OCI-LY1 (cell line): ENCODE results near the gene PRR33.
A peak's percentile ranks its signal among the peaks of the same experiment; 100 is the strongest.

ENCODE experiments used
- H2AFZ ChIP-seq: fragments of 200-600 bp; sonication (generic), shearing (Covaris generic); 2 replicates; pipeline ENCODE4 v1.6.0; 2014; ENCODE audit warnings: antibody characterized with exemption, mild to moderate bottlenecking, low read length
- H3F3A ChIP-seq: fragments of 200-600 bp; sonication (generic), shearing (Covaris generic); 2 replicates; pipeline ENCODE4 v1.6.0; 2014; ENCODE audit warnings: mild to moderate bottlenecking, antibody characterized with exemption, low read length, moderate library complexity; ENCODE audit not compliant: insufficient read depth
- H3K27ac ChIP-seq: fragments of 200-600 bp; sonication (generic); 2 replicates; pipeline ENCODE4 v1.5.1; 2014; ENCODE audit warnings: low read length, mixed run types, mild to moderate bottlenecking, low read depth; ENCODE audit not compliant: poor library complexity, severe bottlenecking
- H3K27me3 ChIP-seq: fragments of 200-600 bp; sonication (generic); 2 replicates; pipeline ENCODE4 v1.6.0; 2014; ENCODE audit warnings: antibody characterized with exemption, mild to moderate bottlenecking, low read length, moderate library complexity; ENCODE audit not compliant: insufficient read depth
- H3K36me3 ChIP-seq: fragments of 200-600 bp; sonication (generic); 2 replicates; pipeline ENCODE4 v1.6.1; 2014; ENCODE audit warnings: mild to moderate bottlenecking, antibody characterized with exemption, low read length, moderate library complexity, mixed read lengths; ENCODE audit not compliant: insufficient read depth
- H3K4me1 ChIP-seq: fragments of 200-600 bp; sonication (generic); 2 replicates; pipeline ENCODE4 v1.5.1; 2014; ENCODE audit warnings: mild to moderate bottlenecking, low read length, moderate library complexity; ENCODE audit not compliant: insufficient read depth, severe bottlenecking
- H3K4me2 ChIP-seq: fragments of 200-600 bp; sonication (generic), shearing (Covaris generic); 2 replicates; pipeline ENCODE4 v1.6.1; 2014; ENCODE audit warnings: low read length
- H3K4me3 ChIP-seq: fragments of 200-600 bp; sonication (generic); 2 replicates; pipeline ENCODE4 v1.5.1; 2014; ENCODE audit warnings: low read length, low read depth, mild to moderate bottlenecking, mixed read lengths; ENCODE audit not compliant: poor library complexity, severe bottlenecking
- H3K79me2 ChIP-seq: fragments of 200-600 bp; shearing (Covaris generic); 2 replicates; pipeline ENCODE4 v1.6.1; 2016; ENCODE audit warnings: mixed run types, low read length, mixed read lengths; ENCODE audit not compliant: insufficient read depth
- H3K9ac ChIP-seq: fragments of 200-600 bp; sonication (generic), shearing (Covaris generic); 2 replicates; pipeline ENCODE4 v1.6.1; 2014; ENCODE audit warnings: mild to moderate bottlenecking, low read length, mixed read lengths
- H3K9me2 ChIP-seq: fragments of 200-600 bp; sonication (generic), shearing (Covaris generic); 2 replicates; pipeline ENCODE4 v1.6.1; 2014; ENCODE audit warnings: low read depth, mild to moderate bottlenecking, low read length, mixed read lengths
- H3K9me3 ChIP-seq: fragments of 200-600 bp; shearing (Covaris generic); 2 replicates; pipeline ENCODE4 v1.6.1; 2014; ENCODE audit warnings: low read length, mixed read lengths
- H4K20me1 ChIP-seq: fragments of 200-600 bp; sonication (generic), shearing (Covaris generic); 2 replicates; pipeline ENCODE4 v1.6.0; 2016; ENCODE audit warnings: mild to moderate bottlenecking, low read length; ENCODE audit not compliant: insufficient read depth
- EZH2 ChIP-seq: fragments of 200-600 bp; sonication (generic), shearing (Covaris generic); IDR thresholded peaks from 2 replicates; pipeline ENCODE4 v1.8.0; 2017; ENCODE audit warnings: borderline replicate concordance, mixed run types, mild to moderate bottlenecking, antibody characterized with exemption, low read length, moderate library complexity, mixed read lengths
- TF ChIP-seq, protein P1 (sequence below): fragments of 200-600 bp; sonication (generic), shearing (Covaris generic); IDR thresholded peaks from 2 replicates; pipeline ENCODE4 v1.5.1; 2017; ENCODE audit warnings: mild to moderate bottlenecking, antibody characterized with exemption, low read length, moderate library complexity, mixed read lengths

The PRR33 gene

DNA sequence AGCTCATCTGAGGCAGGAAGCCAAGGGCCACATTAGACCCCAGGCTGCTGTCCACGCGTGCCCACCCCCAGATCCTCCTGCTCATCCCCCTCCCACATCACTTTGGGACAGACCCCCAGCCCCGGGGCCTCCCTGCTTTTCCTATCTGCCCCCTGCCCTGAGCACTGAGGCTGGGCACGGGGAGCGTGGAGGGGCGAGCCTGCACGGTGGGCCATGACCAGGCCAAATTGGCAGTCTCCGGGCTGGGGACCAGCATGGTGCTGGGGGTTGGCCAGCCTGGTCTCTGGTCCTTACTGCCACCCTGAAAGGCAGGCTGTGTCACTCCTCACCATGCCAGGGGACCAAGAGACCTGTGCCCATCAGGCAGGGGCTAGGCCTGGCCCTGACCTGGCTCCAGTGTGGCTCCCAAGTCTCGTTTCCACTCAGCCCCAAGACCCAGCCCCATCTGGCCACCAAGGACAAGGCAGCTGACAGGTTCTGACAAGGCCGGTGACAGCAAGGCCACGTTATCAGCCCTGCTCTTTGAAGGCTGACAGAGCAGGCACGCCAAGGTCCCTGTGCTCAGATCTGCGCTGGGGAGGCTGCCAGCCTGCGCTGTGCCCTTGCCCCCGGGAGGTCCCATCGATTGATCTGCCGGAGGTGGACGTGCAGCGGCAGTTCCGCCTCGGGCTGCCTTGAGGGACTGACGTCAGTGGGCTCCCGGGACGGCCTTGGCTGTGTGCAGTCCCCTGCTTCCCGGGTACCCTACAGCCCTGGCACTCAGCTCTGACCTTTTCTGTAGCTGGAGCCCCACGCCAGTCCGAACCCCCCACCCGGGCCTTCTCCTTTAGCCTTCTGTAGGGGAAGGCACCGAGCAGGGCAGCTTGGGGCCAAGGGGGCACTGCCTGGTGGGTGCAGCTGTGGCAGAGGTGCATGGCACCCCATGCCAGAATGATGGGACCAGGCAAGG is 49.3 kb downstream of the PRR33 start:
- no peaks in the 10 kb centered on the region for H3K36me3 ChIP-seq
- H3K4me2 ChIP-seq, result no peak overlapping the region
- H3F3A ChIP-seq, result no peaks in the 10 kb centered on the region
- no peaks in the 10 kb centered on the region for H3K9me2 ChIP-seq
- no peak overlapping the region for H3K4me3 ChIP-seq
- no peak overlapping the region for H2AFZ ChIP-seq
- H3K27ac ChIP-seq, result no peak overlapping the region
- TF ChIP-seq EZH2, result no peak
- TF ChIP-seq, protein P1, sequence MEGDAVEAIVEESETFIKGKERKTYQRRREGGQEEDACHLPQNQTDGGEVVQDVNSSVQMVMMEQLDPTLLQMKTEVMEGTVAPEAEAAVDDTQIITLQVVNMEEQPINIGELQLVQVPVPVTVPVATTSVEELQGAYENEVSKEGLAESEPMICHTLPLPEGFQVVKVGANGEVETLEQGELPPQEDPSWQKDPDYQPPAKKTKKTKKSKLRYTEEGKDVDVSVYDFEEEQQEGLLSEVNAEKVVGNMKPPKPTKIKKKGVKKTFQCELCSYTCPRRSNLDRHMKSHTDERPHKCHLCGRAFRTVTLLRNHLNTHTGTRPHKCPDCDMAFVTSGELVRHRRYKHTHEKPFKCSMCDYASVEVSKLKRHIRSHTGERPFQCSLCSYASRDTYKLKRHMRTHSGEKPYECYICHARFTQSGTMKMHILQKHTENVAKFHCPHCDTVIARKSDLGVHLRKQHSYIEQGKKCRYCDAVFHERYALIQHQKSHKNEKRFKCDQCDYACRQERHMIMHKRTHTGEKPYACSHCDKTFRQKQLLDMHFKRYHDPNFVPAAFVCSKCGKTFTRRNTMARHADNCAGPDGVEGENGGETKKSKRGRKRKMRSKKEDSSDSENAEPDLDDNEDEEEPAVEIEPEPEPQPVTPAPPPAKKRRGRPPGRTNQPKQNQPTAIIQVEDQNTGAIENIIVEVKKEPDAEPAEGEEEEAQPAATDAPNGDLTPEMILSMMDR, result no peak
- H4K20me1 ChIP-seq, result no peaks in the 10 kb centered on the region
- H3K27me3 ChIP-seq, result no peaks in the 10 kb centered on the region
- peaks cover 18% of the 10 kb centered on the region for H3K4me1 ChIP-seq
- no peaks in the 10 kb centered on the region for H3K9me3 ChIP-seq
- no peaks in the 10 kb centered on the region for H3K79me2 ChIP-seq
- no peak overlapping the region for H3K9ac ChIP-seq

DNA sequence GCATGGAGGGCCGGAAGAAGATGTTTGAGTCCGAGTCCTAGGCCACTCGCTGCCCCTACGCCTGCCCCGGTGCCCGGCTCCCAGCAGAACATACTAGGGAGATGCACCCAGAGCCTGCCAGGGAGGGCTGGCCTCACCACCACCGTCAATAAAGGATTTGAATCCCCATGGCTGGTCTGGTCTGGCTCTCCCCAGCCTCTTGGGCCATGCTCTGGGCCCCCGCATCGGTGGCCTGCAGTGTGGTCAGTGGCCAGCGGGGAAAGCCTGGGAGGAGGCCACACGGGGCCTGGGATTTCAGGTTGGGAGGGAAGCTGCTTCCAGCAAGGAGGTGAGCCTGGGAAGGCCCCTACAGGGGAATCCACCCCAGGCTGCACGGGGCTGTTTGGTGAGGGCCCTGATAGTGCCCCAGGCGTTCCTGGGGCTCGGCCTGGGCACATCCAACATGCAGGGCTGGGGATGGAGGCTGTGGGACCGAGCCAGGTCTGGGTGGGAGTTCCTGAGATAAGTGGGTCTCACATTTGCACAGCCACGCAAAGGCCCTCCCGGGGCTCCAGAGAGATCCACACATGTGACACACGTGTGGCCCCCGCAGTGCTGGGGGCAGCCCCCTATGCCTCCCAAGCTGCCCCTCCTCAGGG is 50.1 kb downstream of the PRR33 start:
- H3K36me3 ChIP-seq, result no peaks in the 10 kb centered on the region

DNA sequence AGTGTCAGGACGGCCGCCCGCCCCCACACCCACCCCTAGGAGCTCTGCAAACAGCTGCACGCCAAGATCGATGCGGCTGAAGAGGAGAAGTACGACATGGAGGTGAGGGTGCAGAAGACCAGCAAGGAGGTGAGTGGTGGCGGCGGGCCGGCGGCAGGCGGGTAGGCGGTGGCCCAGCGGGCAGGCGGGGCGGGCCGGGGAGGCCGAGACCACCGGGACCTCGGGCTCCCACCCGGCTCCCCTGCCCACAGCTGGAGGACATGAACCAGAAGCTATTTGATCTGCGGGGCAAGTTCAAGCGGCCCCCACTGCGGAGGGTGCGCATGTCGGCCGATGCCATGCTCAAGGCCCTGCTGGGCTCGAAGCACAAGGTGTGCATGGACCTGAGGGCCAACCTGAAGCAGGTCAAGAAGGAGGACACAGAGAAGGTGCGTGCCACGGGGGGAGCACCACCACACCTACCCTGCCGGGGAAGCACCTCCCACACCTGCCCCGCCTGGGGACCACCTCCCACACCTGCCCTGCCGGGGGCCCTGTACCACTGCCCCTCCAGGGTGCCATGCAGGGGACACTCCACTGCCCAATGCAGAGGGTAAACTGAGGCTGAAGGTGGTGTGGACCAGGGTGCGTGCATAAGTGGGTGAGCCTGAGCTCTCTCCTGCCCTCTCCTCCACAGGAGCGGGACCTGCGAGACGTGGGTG is 50.8 kb downstream of the PRR33 start:
- no peaks in the 10 kb centered on the region for H4K20me1 ChIP-seq
- no peaks in the 10 kb centered on the region; the same call in 1 of the 2 replicates for H3K27me3 ChIP-seq
- H3K27ac ChIP-seq, result no peak overlapping the region
- no peaks in the 10 kb centered on the region for H3K9me3 ChIP-seq
- TF ChIP-seq, protein P1, result no peak
- no peak for TF ChIP-seq EZH2
- no peaks in the 10 kb centered on the region for H3F3A ChIP-seq
- H3K4me1 ChIP-seq, result peaks cover 18% of the 10 kb centered on the region
- no peak overlapping the region for H2AFZ ChIP-seq
- peak overlapping the region; percentile 37; the same call in 1 of the 2 replicates for H3K4me2 ChIP-seq
- no peaks in the 10 kb centered on the region for H3K9me2 ChIP-seq
- no peak overlapping the region for H3K9ac ChIP-seq
- no peaks in the 10 kb centered on the region for H3K79me2 ChIP-seq
- peak overlapping the region; percentile 34 for H3K4me3 ChIP-seq
- H3K36me3 ChIP-seq, result no peaks in the 10 kb centered on the region

More for the DNA sequence above, 50.1 kb downstream of the PRR33 start:
- H2AFZ ChIP-seq, result no peak overlapping the region
- no peaks in the 10 kb centered on the region for H4K20me1 ChIP-seq
- H3F3A ChIP-seq, result no peaks in the 10 kb centered on the region
- TF ChIP-seq, protein P1, result no peak
- no peak for TF ChIP-seq EZH2
- H3K9me3 ChIP-seq, result no peaks in the 10 kb centered on the region
- H3K9ac ChIP-seq, result no peak overlapping the region
- no peaks in the 10 kb centered on the region for H3K27me3 ChIP-seq
- no peak overlapping the region for H3K4me3 ChIP-seq
- no peaks in the 10 kb centered on the region for H3K9me2 ChIP-seq
- no peak overlapping the region for H3K4me2 ChIP-seq
- no peak overlapping the region for H3K27ac ChIP-seq
- peaks cover 18% of the 10 kb centered on the region for H3K4me1 ChIP-seq
- no peaks in the 10 kb centered on the region for H3K79me2 ChIP-seq
